GM12891 (cell line): Measurements from ENCODE around the gene IFNLR1.
A peak's percentile ranks its signal among the peaks of the same experiment; 100 is the strongest.

Source experiments
- DNase-seq: peaks from one replicate; pipeline ENCODE4 v3.0.0; 2011; ENCODE audit warnings: low spot score; ENCODE audit not compliant: insufficient read length
- FAIRE-seq: peaks from 2 replicates; lab custom pipeline; 2011; peaks lifted over from hg19 to GRCh38; lab: Jason Lieb, UNC
- PAX5 ChIP-seq: IDR thresholded peaks from 2 replicates; pipeline ENCODE4 v1.6.1; 2011; ENCODE audit warnings: low read length, moderate library complexity, mild to moderate bottlenecking; ENCODE audit not compliant: insufficient read depth, severe bottlenecking
- POLR2A ChIP-seq: IDR thresholded peaks from 2 replicates; pipeline ENCODE4 v1.6.1; 2011; ENCODE audit warnings: low read depth, low read length, control low read depth
- POLR2AphosphoS5 ChIP-seq: IDR thresholded peaks from 2 replicates; pipeline ENCODE4 v1.6.1; 2011; ENCODE audit warnings: low read depth, low read length, control low read depth
- POU2F2 ChIP-seq: IDR thresholded peaks from 2 replicates; pipeline ENCODE4 v1.6.1; 2011; ENCODE audit warnings: low read depth, mild to moderate bottlenecking, control low read depth, low read length, moderate library complexity
- SPI1 ChIP-seq: IDR thresholded peaks from 2 replicates; pipeline ENCODE4 v1.6.1; 2011; ENCODE audit warnings: low read depth, low read length, control low read depth
- TAF1 ChIP-seq: IDR thresholded peaks from 2 replicates; pipeline ENCODE4 v1.6.1; 2011; ENCODE audit warnings: low read depth, low read length, control low read depth

Gene IFNLR1

DNA sequence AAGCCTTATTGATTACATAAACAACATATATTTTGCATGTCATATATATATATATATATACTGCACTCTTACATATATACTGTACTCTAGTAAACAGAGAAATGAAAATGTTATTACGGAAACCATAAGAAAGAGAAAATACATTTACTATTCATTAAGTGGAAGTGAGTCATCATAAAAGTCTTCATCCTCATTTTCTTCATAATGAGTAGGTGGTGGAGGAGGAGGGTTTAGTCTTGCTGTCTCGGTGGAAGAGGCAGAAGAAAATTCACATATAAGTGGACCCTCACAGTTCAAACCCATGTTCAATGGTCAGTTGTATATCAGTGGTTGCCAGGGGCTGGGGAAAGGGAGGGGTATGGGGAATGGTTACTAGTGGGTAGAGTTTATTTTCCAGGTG lies 8.0 kb upstream of the IFNLR1 start:
- TF ChIP-seq TAF1 (no peak), SPI1 (no peak), PAX5 (no peak), POLR2A (no peak), POU2F2 (no peak), POLR2AphosphoS5 (no peak)
- DNase-seq (no peak), FAIRE-seq (no peak)

- TF ChIP-seq PAX5: no peak
- no peak for TF ChIP-seq POU2F2
- no peak for TF ChIP-seq POLR2AphosphoS5
- DNase-seq: no peak
- FAIRE-seq: no peak
Measured at GRCh38 chr1:24193046-24193445, 6.0 kb upstream of the IFNLR1 start.

- peak; percentile 85 for FAIRE-seq
- DNase-seq: peak; percentile 50
- TF ChIP-seq SPI1 (no peak), TAF1 (no peak), POU2F2 (no peak), POLR2A (no peak), POLR2AphosphoS5 (no peak)
Measured at GRCh38 chr1:24191860-24192259, 4.8 kb upstream of the IFNLR1 start.

DNA sequence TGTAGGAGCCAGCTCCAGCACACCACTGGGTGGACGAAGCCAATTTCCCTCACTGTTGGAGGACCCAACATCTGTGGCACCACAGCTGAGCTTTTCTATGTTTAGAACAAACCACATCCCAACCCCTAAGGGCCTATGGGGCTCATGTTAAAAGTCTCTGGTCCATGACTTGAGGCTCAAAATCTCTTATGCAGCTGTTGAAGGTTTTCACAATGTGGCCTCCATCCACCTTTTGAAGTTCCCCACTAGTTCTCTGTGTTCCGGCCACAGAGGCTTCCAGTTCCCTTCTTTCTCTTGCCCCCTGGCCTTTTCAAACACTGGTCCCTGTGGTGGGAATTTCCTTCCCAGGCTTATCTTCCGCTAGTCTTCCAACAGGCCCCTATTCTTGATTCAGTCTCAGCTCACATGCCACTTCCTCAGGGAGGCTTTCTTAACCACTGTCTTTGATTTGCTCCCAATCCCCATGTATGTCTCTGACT lies 3.9 kb upstream of the IFNLR1 start:
- DNase-seq (no peak), FAIRE-seq (peak; percentile 54)
- TF ChIP-seq TAF1 (no peak), SPI1 (peak; percentile 93), POLR2A (no peak), PAX5 (peak; percentile 66), POU2F2 (no peak; the same call in 1 of the 2 replicates), POLR2AphosphoS5 (no peak; the same call in 1 of the 2 replicates)

DNA sequence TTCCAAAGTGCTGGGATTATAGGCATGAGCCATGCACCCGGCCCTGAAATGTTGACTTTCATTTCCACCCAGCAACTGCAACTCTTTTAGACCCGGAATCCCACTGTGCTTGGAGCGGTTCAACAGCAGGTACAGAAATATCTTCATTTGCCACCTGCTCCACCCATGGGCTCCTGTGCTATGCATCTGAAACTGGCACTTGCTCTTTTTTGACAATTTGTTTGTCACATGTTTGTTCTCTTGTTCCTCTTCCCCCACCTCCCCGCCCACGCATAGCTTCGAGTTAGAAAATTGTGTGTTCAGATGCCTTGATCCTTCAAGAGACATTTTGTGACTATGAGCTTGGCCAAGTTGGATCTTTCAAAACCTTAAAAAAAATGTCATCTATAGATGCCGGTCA lies 2.4 kb upstream of the IFNLR1 start:
- DNase-seq: no peak
- TF ChIP-seq POU2F2: peak; percentile 33; the same call in 1 of the 2 replicates
- no peak for TF ChIP-seq SPI1
- FAIRE-seq: no peak

DNA sequence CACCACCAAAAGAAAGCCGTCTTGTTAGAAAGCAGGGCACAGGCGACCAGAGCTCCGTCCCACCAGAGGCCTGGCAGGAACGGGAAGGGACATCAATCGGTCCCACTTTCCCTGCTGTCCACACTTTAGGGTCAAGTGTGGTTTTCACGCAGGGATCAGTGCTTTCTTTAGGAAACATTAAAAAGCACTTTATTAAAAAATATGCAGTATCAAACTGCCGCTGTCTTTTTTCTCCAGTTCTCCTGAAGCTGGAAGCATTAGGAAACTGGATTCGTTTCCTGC lies 437 bp downstream of the IFNLR1 start:
- TF ChIP-seq POU2F2 (no peak), PAX5 (no peak), POLR2AphosphoS5 (no peak), TAF1 (no peak), SPI1 (no peak), POLR2A (no peak)
- FAIRE-seq (no peak), DNase-seq (no peak)

DNA sequence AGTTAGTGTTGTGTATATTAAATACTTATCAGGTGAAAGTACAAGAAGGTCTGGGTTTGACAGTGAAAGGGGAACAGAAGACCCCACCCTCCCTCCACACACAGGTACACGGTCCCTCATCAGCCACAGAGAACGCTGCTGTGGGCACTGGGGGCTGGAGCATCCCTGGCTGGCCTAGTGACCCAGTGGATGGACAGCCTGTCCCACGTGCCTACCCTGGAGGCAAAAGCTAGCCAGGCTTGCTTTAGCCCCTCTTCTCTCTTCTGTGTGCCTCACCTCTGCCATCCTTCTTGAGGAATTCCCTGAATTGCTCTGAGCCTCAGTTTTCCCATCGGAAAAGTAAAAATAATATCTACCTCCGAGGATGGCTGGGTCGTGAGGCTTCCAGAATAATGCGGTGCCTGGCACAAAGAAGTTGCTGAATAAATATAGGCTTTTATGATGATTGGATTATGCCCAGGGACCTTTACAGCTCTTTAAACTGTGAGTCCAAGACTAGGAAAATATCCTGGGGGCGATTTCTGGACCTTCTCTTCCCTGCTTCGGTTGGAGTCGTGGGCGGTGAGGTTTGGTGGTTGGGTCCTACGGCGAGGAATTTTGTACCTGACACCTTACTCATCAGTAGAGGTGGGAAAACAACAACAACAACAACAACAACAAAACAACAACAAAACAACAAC lies 918 bp downstream of the IFNLR1 start:
- FAIRE-seq (peak; percentile 41), DNase-seq (no peak)
- TF ChIP-seq TAF1: no peak
- TF ChIP-seq PAX5: no peak
- no peak for TF ChIP-seq POLR2A
- no peak for TF ChIP-seq POLR2AphosphoS5
- TF ChIP-seq SPI1: no peak

GRCh38 chr1:24185076-24185475 lies 2.0 kb downstream of the IFNLR1 start:
- DNase-seq (no peak), FAIRE-seq (no peak)
- TF ChIP-seq POLR2A: no peak
- TF ChIP-seq POLR2AphosphoS5: no peak
- no peak for TF ChIP-seq PAX5
- no peak for TF ChIP-seq POU2F2
- no peak for TF ChIP-seq TAF1
- no peak for TF ChIP-seq SPI1

GRCh38 chr1:24182061-24182460 lies 5.0 kb downstream of the IFNLR1 start:
- DNase-seq (no peak), FAIRE-seq (no peak)

DNA sequence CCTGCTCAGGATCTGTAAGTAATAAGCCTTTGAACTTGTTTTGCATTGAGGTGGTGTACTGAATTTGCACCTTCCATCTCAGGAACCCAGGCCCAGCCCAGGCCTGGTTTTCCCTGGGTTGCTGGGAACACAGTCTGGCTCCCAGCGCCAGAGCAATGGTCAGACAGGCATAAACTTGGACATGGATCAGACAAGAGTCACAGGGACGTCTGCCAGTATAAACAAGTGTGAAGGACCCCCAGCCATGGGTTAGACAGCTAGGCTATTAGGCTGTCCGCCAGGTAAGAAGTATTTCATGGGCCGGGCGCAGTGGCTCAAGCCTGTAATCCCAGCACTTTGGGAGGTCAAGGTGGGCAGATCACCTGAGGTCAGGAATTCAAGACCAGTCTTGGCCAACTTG lies 5.5 kb downstream of the IFNLR1 start:
- DNase-seq (no peak), FAIRE-seq (no peak)
- no peak for TF ChIP-seq POLR2AphosphoS5
- TF ChIP-seq SPI1: no peak
- TF ChIP-seq TAF1: no peak
- TF ChIP-seq POU2F2: no peak
- TF ChIP-seq PAX5: no peak
- TF ChIP-seq POLR2A: no peak

More at GRCh38 chr1:24182061-24182460, 5.0 kb downstream of the IFNLR1 start:
- TF ChIP-seq PAX5 (no peak), SPI1 (no peak), TAF1 (no peak), POU2F2 (no peak), POLR2AphosphoS5 (no peak), POLR2A (no peak)

- no peak for TF ChIP-seq SPI1
- TF ChIP-seq PAX5: no peak
- no peak for TF ChIP-seq POU2F2
- no peak for TF ChIP-seq POLR2AphosphoS5
- FAIRE-seq (no peak), DNase-seq (no peak)
Measured at GRCh38 chr1:24180676-24181075, 6.4 kb downstream of the IFNLR1 start.
